K562 (cell line): ENCODE data around the gene HMGCL. TPM values are rescaled to one million over a fixed set of nuclear protein-coding genes. Genes with fewer than 3 reads are reported as not detected.
A peak's percentile ranks its signal among the peaks of the same experiment; 100 is the strongest.

ENCODE experiments used
- BDP1 ChIP-seq: IDR thresholded peaks from 3 replicates; pipeline ENCODE4 v1.6.1; 2011; ENCODE audit not compliant: insufficient read length, insufficient read depth
- GTF2E2 ChIP-seq: fragments of 200-800 bp; sonication (Bioruptor generic); IDR thresholded peaks from 2 replicates; pipeline ENCODE4 v1.6.1; 2016; ENCODE audit warnings: missing genetic modification characterization, missing compliant biosample characterization
- HDAC2 ChIP-seq: fragments of 450-650 bp; IDR thresholded peaks from 2 replicates; pipeline ENCODE4 v1.6.1; 2016; ENCODE audit warnings: mild to moderate bottlenecking
- KAT2B ChIP-seq: IDR thresholded peaks from one replicate; pipeline ENCODE4 v1.6.1; 2012; ENCODE audit warnings: low read depth, mild to moderate bottlenecking, control low read depth, inconsistent platforms, low read length, moderate library complexity
- PHF8 ChIP-seq: fragments of 200-600 bp; sonication (generic); IDR thresholded peaks from 2 replicates; pipeline ENCODE4 v1.6.1; 2012; ENCODE audit warnings: mixed run types, mild to moderate bottlenecking, inconsistent platforms, low read length, moderate library complexity, borderline replicate concordance
- PTTG1 ChIP-seq: fragments of 450-650 bp; IDR thresholded peaks from 2 replicates; pipeline ENCODE4 v1.6.1; 2016; ENCODE audit warnings: low read depth, mild to moderate bottlenecking, missing genetic modification characterization, missing compliant biosample characterization
- RHOXF2B ChIP-seq: fragments of 250-450 bp; sonication (Bioruptor Pico); conservative IDR thresholded peaks from 2 replicates; pipeline ENCODE4 v1.5.1; 2021
- XRCC4 ChIP-seq: IDR thresholded peaks from one replicate; pipeline ENCODE4 v1.6.1; 2011; ENCODE audit not compliant: insufficient read depth, insufficient read length; ENCODE audit errors: extremely low read depth
- ZKSCAN1 ChIP-seq: fragments of 150-350 bp; IDR thresholded peaks from 2 replicates; pipeline ENCODE4 v1.6.1; 2016; ENCODE audit warnings: low read depth, low read length
- ZNF146 ChIP-seq: IDR thresholded peaks from one replicate; pipeline ENCODE4 v1.6.1; 2018; ENCODE audit warnings: missing compliant biosample characterization; ENCODE audit not compliant: unreplicated experiment
- ZNF584 ChIP-seq: fragments of 200-800 bp; sonication (Bioruptor generic); IDR thresholded peaks from 2 replicates; pipeline ENCODE4 v1.6.1; 2016; ENCODE audit warnings: low read depth, mild to moderate bottlenecking, missing genetic modification characterization, missing compliant biosample characterization
- ZNF668 ChIP-seq: fragments of 250-450 bp; sonication (Bioruptor Pico); IDR thresholded peaks from 2 replicates; pipeline ENCODE4 v1.8.0; 2022; ENCODE audit warnings: mild to moderate bottlenecking, inconsistent platforms
- polyA plus RNA-seq, 8 experiments: library from polyadenylated mRNA; depleted of rRNA in 4 of 8; stranded (reverse) in 5 of 8; unstranded in 3 of 8; fragments of >200 nt; fragmentation: Nextera tagmentation in 2 of 8; fragmentation: Illumina TruSeq in 1 of 8; extraction: Ambion mirVana in 2 of 8; extraction: Trizol in 1 of 8; gene quantifications; 2 replicates each; pipeline versions ENCODE4 v1.2.1 to v1.2.3, GENCODE V29; 2011 to 2014; ENCODE audit warnings: inconsistent platforms in 1 of 8, missing spikeins in 1 of 8
- total RNA-seq, 7 experiments: library from RNA; depleted of rRNA in 6 of 7; stranded (reverse); fragments of >200 nt in 6 of 7; fragmentation: Illumina TruSeq in 2 of 7; extraction: Trizol in 2 of 7; gene quantifications; 2 replicates each; pipeline versions ENCODE4 v1.2.1 to v1.2.3, GENCODE V29; 2011 to 2021; ENCODE audit warnings: low replicate concordance in 1 of 7
- TF ChIP-seq, protein P1 (sequence below): sonication (generic); formaldehyde crosslinking; IDR thresholded peaks from 2 replicates; pipeline ENCODE4 v1.8.1; 2022; ENCODE audit warnings: missing genetic modification reagents
- TF ChIP-seq, protein P2 (sequence below): fragments of 450-650 bp; IDR thresholded peaks from 2 replicates; pipeline ENCODE4 v1.6.1; 2018; ENCODE audit warnings: mild to moderate bottlenecking, low read depth; ENCODE audit not compliant: partially characterized antibody
- TF ChIP-seq, protein P3 (sequence below): fragments of 250-450 bp; sonication (Bioruptor Pico); IDR thresholded peaks from 2 replicates; pipeline ENCODE4 v1.8.0; 2021; ENCODE audit warnings: mild to moderate bottlenecking, moderate library complexity
- TF ChIP-seq, protein P4 (sequence below): fragments of 450-650 bp; IDR thresholded peaks from 2 replicates; pipeline ENCODE4 v1.6.1; 2014; ENCODE audit warnings: low read depth, mild to moderate bottlenecking, moderate library complexity, borderline replicate concordance
- TF ChIP-seq, protein P5 (sequence below): sonication (generic); formaldehyde crosslinking; IDR thresholded peaks from 2 replicates; pipeline ENCODE4 v1.8.0; 2022; ENCODE audit warnings: missing genetic modification reagents, mild to moderate bottlenecking, borderline replicate concordance

Gene HMGCL
- total and polyA plus RNA-seq, 9 of the 15 experiments (the other 6 are each of a cell fraction or from before 2014, with no cell fraction given), result 18.0 to 82.2 (median 24.2) TPM

DNA sequence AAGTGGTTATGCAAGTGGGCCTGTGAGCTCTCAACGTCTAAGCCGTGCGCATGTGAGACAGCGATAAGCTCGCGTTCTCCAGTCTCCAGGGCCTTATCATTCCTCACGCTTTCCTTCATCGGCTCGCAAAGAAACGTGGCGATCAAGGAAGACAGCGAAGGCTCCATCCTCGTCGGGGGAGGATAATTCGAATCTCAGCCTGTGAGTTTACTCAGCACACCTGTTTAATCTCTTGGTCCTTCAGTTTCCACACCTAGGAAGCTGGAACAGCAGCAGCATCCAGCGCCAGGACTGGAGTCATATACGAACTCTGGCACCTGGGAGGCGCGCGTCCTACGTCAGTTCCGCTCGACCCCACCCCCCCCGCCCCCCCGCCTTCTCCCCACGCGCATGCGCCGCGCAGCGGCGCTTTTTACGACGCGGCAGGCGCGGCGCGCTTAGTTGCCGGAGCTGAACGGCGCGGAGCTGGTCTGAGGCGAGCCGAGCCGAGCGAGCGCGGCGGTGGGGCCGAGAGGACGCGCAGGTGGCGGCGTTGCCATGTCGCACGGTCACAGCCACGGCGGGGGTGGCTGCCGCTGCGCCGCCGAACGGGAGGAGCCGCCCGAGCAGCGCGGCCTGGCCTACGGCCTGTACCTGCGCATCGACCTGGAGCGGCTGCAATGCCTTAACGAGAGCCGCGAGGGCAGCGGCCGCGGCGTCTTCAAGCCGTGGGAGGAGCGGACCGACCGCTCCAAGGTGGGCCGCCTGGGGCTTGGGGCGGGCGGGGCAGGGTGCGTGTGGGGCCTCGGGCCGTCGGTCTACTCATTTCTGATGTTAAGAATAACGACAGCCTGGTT, 47.0 kb downstream of the HMGCL start, which contains the start of gene PITHD1 (continued):
- peak; percentile 74; the same call in 1 of the 2 replicates for TF ChIP-seq GTF2E2 (tag)
- peak; percentile 30 for TF ChIP-seq ZKSCAN1
- TF ChIP-seq BDP1, result no peak
- TF ChIP-seq ZNF668 (CRISPR knock-in tag), result no peak
- TF ChIP-seq, protein P1, sequence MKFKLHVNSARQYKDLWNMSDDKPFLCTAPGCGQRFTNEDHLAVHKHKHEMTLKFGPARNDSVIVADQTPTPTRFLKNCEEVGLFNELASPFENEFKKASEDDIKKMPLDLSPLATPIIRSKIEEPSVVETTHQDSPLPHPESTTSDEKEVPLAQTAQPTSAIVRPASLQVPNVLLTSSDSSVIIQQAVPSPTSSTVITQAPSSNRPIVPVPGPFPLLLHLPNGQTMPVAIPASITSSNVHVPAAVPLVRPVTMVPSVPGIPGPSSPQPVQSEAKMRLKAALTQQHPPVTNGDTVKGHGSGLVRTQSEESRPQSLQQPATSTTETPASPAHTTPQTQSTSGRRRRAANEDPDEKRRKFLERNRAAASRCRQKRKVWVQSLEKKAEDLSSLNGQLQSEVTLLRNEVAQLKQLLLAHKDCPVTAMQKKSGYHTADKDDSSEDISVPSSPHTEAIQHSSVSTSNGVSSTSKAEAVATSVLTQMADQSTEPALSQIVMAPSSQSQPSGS, result no peak
- peak; percentile 92; the same call in 1 of the 2 replicates for TF ChIP-seq HDAC2
- TF ChIP-seq KAT2B, result no peak
- no peak for TF ChIP-seq ZNF146 (CRISPR knock-in tag)
- TF ChIP-seq, protein P2, sequence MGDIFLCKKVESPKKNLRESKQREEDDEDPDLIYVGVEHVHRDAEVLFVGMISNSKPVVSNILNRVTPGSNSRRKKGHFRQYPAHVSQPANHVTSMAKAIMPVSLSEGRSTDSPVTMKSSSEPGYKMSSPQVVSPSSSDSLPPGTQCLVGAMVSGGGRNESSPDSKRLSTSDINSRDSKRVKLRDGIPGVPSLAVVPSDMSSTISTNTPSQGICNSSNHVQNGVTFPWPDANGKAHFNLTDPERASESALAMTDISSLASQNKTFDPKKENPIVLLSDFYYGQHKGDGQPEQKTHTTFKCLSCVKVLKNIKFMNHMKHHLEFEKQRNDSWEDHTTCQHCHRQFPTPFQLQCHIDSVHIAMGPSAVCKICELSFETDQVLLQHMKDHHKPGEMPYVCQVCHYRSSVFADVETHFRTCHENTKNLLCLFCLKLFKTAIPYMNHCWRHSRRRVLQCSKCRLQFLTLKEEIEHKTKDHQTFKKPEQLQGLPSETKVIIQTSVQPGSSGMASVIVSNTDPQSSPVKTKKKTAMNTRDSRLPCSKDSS, result no peak
- TF ChIP-seq PTTG1 (tag), result no peak
- TF ChIP-seq, protein P3, sequence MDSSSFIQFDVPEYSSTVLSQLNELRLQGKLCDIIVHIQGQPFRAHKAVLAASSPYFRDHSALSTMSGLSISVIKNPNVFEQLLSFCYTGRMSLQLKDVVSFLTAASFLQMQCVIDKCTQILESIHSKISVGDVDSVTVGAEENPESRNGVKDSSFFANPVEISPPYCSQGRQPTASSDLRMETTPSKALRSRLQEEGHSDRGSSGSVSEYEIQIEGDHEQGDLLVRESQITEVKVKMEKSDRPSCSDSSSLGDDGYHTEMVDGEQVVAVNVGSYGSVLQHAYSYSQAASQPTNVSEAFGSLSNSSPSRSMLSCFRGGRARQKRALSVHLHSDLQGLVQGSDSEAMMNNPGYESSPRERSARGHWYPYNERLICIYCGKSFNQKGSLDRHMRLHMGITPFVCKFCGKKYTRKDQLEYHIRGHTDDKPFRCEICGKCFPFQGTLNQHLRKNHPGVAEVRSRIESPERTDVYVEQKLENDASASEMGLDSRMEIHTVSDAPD (CRISPR knock-in tag), result no peak
- no peak for TF ChIP-seq RHOXF2B (CRISPR knock-in tag)
- TF ChIP-seq, protein P4, sequence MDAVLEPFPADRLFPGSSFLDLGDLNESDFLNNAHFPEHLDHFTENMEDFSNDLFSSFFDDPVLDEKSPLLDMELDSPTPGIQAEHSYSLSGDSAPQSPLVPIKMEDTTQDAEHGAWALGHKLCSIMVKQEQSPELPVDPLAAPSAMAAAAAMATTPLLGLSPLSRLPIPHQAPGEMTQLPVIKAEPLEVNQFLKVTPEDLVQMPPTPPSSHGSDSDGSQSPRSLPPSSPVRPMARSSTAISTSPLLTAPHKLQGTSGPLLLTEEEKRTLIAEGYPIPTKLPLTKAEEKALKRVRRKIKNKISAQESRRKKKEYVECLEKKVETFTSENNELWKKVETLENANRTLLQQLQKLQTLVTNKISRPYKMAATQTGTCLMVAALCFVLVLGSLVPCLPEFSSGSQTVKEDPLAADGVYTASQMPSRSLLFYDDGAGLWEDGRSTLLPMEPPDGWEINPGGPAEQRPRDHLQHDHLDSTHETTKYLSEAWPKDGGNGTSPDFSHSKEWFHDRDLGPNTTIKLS, result peak; percentile 96
- no peak for TF ChIP-seq ZNF584 (CRISPR knock-in tag)
- peak; percentile 98 for TF ChIP-seq PHF8
- TF ChIP-seq, protein P5, sequence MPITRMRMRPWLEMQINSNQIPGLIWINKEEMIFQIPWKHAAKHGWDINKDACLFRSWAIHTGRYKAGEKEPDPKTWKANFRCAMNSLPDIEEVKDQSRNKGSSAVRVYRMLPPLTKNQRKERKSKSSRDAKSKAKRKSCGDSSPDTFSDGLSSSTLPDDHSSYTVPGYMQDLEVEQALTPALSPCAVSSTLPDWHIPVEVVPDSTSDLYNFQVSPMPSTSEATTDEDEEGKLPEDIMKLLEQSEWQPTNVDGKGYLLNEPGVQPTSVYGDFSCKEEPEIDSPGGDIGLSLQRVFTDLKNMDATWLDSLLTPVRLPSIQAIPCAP (CRISPR knock-in tag), result no peak
- no peak for TF ChIP-seq XRCC4
